Neural crest cell (in vitro differentiated cells): ENCODE data around the gene FAN1. TPM values are rescaled to one million over a fixed set of nuclear protein-coding genes. Genes with fewer than 3 reads are reported as not detected.

Source experiments
- DNase-seq: peaks from one replicate; pipeline ENCODE4 v3.0.0; 2021; ENCODE audit warnings: low read depth, mixed read lengths, low spot score
- H3K27ac Mint-ChIP-seq: one replicate; pipeline ENCODE4 v1.8.0; 2021; ENCODE audit warnings: mild to moderate bottlenecking, mixed read lengths; ENCODE audit not compliant: unreplicated experiment
- H3K27me3 Mint-ChIP-seq: 2 replicates; pipeline ENCODE4 v1.8.0; 2021; ENCODE audit warnings: low read depth, mild to moderate bottlenecking, mixed read lengths
- H3K36me3 Mint-ChIP-seq: 2 replicates; pipeline ENCODE4 v1.8.0; 2021; ENCODE audit warnings: low read depth, mild to moderate bottlenecking, mixed read lengths
- H3K4me1 Mint-ChIP-seq: 2 replicates; pipeline ENCODE4 v1.8.0; 2021; ENCODE audit warnings: mixed read lengths
- H3K4me3 Mint-ChIP-seq: one replicate; pipeline ENCODE4 v1.8.0; 2021; ENCODE audit warnings: mild to moderate bottlenecking, mixed read lengths
- H3K9me3 Mint-ChIP-seq: 2 replicates; pipeline ENCODE4 v1.8.0; 2021; ENCODE audit warnings: mixed read lengths
- total RNA-seq: library from RNA; stranded (reverse); gene quantifications from 2 replicates; pipeline ENCODE4 v1.2.1, GENCODE V29; 2021
- TF ChIP-seq, protein P1 (sequence below): fragments of 200-600 bp; sonication (generic); conservative IDR thresholded peaks from 2 replicates; pipeline ENCODE4 v1.5.0; 2021; ENCODE audit warnings: antibody characterized with exemption, mild to moderate bottlenecking

Gene FAN1
- total RNA-seq, 1 donor from 2014 or later: 24.1 TPM

DNA sequence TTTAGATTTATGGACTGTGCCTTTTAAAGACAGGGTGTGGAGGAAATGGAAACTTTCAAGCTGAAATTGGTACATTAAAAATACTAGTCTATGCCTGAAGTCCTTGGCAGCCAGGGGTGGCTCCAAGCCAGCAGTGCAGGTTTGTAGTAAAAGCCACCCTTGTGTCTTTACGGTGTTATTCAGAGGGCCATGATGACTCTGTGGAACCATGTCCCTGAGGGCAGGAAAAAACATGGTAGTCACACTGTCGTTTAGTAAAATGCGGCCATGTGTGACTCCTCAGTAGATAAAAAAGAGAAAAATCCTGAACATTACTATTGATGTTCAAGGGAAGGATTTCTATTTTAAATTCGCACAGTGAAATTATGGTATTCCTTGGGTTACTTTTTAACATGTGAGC lies 2.7 kb downstream of the FAN1 start:
- TF ChIP-seq, protein P1, sequence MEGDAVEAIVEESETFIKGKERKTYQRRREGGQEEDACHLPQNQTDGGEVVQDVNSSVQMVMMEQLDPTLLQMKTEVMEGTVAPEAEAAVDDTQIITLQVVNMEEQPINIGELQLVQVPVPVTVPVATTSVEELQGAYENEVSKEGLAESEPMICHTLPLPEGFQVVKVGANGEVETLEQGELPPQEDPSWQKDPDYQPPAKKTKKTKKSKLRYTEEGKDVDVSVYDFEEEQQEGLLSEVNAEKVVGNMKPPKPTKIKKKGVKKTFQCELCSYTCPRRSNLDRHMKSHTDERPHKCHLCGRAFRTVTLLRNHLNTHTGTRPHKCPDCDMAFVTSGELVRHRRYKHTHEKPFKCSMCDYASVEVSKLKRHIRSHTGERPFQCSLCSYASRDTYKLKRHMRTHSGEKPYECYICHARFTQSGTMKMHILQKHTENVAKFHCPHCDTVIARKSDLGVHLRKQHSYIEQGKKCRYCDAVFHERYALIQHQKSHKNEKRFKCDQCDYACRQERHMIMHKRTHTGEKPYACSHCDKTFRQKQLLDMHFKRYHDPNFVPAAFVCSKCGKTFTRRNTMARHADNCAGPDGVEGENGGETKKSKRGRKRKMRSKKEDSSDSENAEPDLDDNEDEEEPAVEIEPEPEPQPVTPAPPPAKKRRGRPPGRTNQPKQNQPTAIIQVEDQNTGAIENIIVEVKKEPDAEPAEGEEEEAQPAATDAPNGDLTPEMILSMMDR: no peak
- Mint-ChIP-seq H3K27ac (no peak overlapping the region), H3K4me1 (peaks cover 28% of the 10 kb centered on the region), H3K9me3 (peaks cover 2% of the 10 kb centered on the region), H3K36me3 (peaks cover 3% of the 10 kb centered on the region), H3K4me3 (peak overlapping the region; percentile 31), H3K27me3 (no peaks in the 10 kb centered on the region)
- DNase-seq: no peak

DNA sequence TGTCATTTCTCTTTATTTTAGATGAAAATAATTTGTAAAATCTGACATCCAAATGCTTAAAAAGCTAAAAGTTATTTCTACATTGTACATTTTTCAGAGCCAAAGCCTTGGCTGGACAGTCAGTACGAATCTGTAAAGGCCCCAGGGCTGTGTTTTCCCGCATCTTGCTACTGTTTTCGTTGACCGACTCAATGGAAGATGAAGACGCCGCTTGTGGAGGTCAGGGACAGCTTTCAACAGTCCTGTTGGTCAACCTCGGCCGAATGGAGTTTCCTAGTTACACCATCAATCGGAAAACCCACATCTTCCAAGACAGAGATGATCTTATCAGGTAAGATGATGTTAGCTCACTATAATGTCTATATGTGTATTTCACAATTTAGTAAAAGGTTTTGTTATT lies 10.0 kb downstream of the FAN1 start:
- TF ChIP-seq, protein P1: no peak
- no peak for DNase-seq
- Mint-ChIP-seq H3K36me3 (peaks cover 18% of the 10 kb centered on the region), H3K4me1 (no peaks in the 10 kb centered on the region), H3K9me3 (no peaks in the 10 kb centered on the region), H3K27me3 (no peaks in the 10 kb centered on the region), H3K27ac (no peak overlapping the region), H3K4me3 (no peak overlapping the region)

DNA sequence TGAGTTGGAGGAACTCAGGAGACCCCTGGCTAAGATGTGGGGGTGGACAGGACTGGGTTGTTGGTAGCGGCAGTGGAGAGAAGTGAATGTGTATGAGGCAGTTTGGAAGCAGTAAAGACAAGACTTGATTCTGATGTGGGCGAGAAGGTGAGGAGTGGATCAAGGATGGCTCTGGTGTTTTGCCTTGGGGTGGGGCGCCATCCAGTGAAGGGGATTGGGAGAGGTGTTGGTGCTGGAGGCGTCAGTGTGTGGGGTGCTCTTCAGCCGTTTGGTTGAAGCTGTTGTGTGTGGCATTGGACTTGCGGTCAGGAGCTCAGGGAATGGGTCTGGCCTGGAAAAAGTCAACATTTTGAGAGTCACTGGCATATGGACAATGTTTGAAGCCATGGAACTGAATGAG lies 13.3 kb downstream of the FAN1 start:
- no peaks in the 10 kb centered on the region for H3K27me3 Mint-ChIP-seq
- H3K4me1 Mint-ChIP-seq: peaks cover 7% of the 10 kb centered on the region
- no peak for DNase-seq
- H3K36me3 Mint-ChIP-seq: peaks cover 17% of the 10 kb centered on the region
- no peaks in the 10 kb centered on the region for H3K9me3 Mint-ChIP-seq
- no peak overlapping the region for H3K27ac Mint-ChIP-seq
- H3K4me3 Mint-ChIP-seq: no peak overlapping the region
- TF ChIP-seq, protein P1: no peak

DNA sequence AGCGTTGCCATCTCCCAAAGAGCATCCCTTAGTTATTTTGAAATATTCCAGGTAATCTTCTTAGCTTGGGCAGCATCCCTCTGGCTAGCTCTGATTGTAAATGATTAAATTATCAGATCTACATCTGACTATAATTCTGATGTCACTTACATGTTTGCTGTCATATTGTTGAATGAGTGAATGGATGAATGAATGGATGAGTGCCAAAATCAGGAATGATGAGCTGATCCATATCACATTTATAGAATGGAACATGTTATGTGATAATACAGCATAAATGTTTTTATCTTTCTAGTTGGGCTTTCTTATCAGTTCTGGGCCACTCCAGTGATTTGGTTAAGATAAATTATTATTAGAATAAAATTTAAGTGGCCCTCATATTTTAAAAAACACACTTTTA lies 14.0 kb downstream of the FAN1 start:
- H3K9me3 Mint-ChIP-seq: no peaks in the 10 kb centered on the region
- H3K4me3 Mint-ChIP-seq: no peak overlapping the region
- peaks cover 17% of the 10 kb centered on the region for H3K36me3 Mint-ChIP-seq
- TF ChIP-seq, protein P1: no peak
- H3K27ac Mint-ChIP-seq: no peak overlapping the region
- no peaks in the 10 kb centered on the region for H3K27me3 Mint-ChIP-seq
- DNase-seq: no peak
- peaks cover 14% of the 10 kb centered on the region for H3K4me1 Mint-ChIP-seq

DNA sequence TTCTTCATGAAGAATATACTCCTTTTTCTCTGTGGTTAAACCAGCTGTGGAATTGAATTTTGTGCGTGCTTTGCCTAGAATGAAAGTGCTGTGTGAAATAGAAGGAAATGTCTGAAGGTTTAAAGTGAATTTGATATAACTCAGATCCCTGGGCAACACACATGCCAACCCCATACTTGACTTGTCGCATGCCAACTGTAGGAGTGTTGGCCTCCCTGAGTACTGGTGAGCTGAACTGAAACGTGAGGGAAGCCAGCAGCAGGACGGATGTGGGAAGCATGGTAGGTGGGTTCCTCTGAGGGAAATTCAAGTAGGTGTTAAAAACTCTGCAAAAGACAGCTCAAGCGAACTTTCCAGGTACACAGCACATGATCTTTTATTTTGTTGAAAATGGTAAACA lies 14.7 kb downstream of the FAN1 start:
- peaks cover 17% of the 10 kb centered on the region for H3K36me3 Mint-ChIP-seq
- no peak overlapping the region for H3K27ac Mint-ChIP-seq
- H3K27me3 Mint-ChIP-seq: no peaks in the 10 kb centered on the region
- TF ChIP-seq, protein P1: no peak
- H3K4me1 Mint-ChIP-seq: peaks cover 21% of the 10 kb centered on the region
- DNase-seq: no peak
- no peaks in the 10 kb centered on the region for H3K9me3 Mint-ChIP-seq
- H3K4me3 Mint-ChIP-seq: no peak overlapping the region
